HT-29 (cell line): ENCODE results near the gene CIITA. TPM values are rescaled to one million over a fixed set of nuclear protein-coding genes. Genes with fewer than 3 reads are reported as not detected.
"Not testable (repeated sequence)": the region's sequence is repeated elsewhere in the genome, so short reads cannot be mapped to it uniquely, and the experiment has no call there.

ENCODE experiments used
- DNase-seq: peaks from one replicate; pipeline ENCODE4 v3.0.0-alpha.2; 2015; ENCODE audit warnings: low spot score
- total RNA-seq: library from RNA; depleted of rRNA; stranded (reverse); fragments of >200 nt; shearing (Covaris generic); gene quantifications from 2 replicates; pipeline ENCODE4 v1.2.3, GENCODE V29; 2014; rRNA removed

Gene CIITA, protein sequence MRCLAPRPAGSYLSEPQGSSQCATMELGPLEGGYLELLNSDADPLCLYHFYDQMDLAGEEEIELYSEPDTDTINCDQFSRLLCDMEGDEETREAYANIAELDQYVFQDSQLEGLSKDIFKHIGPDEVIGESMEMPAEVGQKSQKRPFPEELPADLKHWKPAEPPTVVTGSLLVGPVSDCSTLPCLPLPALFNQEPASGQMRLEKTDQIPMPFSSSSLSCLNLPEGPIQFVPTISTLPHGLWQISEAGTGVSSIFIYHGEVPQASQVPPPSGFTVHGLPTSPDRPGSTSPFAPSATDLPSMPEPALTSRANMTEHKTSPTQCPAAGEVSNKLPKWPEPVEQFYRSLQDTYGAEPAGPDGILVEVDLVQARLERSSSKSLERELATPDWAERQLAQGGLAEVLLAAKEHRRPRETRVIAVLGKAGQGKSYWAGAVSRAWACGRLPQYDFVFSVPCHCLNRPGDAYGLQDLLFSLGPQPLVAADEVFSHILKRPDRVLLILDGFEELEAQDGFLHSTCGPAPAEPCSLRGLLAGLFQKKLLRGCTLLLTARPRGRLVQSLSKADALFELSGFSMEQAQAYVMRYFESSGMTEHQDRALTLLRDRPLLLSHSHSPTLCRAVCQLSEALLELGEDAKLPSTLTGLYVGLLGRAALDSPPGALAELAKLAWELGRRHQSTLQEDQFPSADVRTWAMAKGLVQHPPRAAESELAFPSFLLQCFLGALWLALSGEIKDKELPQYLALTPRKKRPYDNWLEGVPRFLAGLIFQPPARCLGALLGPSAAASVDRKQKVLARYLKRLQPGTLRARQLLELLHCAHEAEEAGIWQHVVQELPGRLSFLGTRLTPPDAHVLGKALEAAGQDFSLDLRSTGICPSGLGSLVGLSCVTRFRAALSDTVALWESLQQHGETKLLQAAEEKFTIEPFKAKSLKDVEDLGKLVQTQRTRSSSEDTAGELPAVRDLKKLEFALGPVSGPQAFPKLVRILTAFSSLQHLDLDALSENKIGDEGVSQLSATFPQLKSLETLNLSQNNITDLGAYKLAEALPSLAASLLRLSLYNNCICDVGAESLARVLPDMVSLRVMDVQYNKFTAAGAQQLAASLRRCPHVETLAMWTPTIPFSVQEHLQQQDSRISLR
- total RNA-seq, result not detected in 2 replicates

DNA sequence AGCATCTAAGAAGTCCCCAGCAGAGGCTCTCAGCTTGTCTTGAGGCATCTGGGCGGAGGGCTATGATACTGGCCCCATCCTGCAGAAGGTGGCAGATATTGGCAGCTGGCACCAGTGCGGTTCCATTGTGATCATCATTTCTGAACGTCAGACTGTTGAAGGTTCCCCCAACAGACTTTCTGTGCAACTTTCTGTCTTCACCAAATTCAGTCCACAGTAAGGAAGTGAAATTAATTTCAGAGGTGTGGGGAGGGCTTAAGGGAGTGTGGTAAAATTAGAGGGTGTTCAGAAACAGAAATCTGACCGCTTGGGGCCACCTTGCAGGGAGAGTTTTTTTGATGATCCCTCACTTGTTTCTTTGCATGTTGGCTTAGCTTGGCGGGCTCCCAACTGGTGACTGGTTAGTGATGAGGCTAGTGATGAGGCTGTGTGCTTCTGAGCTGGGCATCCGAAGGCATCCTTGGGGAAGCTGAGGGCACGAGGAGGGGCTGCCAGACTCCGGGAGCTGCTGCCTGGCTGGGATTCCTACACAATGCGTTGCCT, at the start of gene CIITA:
CIITA (plus strand) TSS at position 404 of the 543 bp plus-strand sequence; CDS start at position 533, 129 bp downstream.
- DNase-seq, result peak; percentile 29

DNA sequence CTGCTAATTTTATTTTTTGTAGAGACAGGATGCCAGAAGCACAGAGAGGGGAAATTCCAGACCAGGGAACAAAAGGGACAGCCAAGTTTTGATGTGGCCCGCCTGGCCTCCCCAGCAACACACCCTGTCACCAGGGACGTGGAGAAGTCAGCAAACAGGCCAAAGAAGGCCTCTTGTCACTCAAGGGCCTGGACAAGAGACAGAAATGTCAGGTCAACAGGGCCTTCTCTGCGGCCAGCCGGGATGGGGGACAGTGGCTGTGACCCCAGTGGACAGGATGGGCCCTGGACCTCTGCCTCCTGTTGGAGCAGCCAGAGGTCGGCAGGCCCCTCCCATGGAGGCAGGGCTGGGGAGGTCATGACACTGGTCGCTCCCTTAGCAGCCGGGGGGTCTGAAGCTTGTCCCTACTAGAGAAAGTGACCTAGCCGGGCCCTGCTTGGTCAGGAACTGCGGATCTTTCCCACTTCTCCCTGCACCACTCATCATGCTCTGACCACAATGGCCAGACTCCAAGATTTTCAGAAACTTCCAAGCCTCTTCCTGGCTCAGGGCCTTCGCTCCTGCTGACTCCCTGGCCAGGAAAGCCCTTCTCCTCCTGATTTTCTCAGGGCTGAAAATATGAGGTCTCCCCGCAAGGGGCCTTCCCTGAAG, 49.2 kb upstream of the CIITA start:
- no peak for DNase-seq

DNA sequence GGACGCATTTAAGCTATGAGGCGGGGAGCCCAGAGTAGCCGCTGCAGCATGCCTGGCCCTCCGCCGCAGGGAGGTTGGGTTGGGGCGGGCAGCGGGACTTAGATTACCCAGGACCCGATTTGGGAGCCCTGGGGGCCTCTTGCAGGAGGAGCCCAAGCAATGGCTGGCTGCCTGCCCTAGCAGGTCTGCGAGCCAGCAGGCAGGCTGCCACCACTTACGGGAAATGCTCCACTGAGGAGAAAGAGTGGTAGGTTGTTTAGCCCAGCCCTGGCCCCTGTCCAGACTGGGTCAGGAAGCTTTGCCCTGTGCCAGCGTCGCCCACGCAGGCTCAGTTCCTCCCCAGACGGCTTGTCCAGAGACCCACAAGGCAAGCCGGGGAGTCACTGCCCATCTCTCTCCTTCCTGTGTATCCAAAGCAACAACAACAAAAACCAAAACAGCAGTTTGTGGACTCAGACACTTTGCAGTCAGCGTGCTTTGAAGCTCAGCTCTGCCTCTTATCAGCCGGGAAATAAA, 48.1 kb upstream of the CIITA start:
- DNase-seq, result peak; percentile 35

DNA sequence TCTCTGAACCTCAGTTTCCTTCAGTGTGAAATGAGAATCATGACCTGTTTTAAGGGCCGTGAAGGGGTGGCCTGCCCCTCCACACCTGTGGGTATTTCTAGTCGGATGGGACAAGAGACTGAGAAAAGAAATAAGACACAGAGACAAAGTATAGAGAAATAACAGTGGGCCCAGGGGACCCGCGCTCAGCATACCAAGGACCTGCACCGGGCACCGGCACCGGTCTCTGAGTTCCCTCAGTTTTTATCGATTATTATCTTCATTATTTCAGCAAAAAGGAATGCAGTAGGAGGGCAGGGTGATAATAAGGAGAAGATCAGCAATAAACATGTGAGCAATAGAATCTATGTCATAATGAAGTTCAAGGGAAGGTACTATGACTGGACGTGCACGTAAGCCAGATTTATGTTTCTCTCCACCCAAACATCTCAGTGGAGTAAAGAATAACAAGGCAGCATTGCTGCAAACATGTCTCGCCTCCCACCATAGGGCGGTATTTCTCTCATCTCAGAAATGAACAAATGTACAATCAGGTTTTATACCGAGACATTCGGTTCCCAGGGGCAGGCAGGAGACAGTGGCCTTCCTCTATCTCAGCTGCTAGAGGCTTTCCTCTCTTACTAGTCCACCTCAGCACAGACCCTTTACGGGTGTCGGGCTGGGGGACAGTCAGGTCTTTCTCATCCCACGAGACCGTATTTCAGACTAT, 47.5 kb upstream of the CIITA start:
- DNase-seq, result not testable (repeated sequence)

DNA sequence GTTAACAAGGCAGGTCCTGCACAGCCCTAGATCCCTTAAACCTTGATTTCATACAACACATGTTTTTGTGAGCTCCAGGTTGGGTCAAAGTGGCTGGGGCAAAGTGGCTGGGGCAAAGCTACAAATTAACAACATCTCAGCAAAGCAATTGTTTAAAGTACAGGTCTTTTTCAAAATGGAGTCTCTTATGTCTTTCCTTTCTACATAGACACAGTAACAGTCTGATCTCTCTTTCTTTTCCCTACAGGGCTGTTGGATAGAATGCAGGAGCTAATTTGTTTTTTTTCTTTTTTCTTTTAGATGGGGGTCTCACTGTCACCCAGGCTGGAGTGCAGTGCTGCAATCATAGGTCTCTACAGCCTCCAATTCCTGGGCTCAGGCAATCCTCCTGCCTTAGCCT, 46.8 kb upstream of the CIITA start:
- not testable (repeated sequence) for DNase-seq

DNA sequence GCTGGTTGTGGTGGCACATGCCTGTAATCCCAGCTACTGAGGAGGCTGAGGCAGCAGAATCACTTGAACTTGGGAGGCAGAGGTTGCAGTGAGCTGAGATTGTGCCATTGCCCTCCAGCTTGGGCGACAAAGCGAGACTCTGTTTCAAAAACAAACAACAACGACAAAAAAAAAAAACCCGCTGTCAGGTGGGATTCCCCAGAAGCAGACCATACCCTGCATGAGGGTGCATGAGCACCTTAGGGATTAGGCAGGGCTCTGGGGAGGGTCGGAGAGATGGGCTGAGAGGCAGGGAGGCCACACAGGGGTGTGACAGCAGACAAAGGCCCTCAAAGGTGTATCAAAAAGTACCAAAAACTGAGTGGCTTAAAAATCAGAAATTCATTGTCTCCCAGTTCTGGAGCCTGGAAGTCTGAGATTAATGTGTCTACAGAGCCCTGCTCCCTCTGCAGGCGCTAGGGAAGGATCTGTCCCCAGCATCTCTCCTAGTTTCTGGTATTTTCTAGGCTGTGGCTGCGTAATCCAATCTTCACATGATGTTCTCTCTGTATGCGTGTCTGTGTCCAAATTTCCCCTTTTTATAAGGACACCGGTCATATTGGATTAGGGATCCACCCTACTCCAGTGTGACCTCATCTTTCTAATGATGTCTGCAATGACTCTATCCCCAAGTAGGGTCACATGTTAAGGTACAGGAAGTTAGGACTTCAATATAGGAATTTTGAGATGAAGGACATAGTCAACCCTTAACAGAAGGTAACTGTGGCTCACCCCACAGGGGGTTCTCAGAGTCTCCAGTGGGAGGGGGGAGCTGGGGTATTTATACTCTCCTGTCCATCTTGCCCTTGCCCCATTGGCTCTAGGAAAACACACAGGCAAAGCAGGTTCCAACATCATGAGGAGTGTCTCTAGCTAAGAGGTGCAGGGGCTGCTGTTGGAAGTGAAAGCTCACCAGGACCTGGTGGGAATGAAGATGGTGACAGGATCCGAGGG, 44.8 kb upstream of the CIITA start:
- DNase-seq, result no peak

DNA sequence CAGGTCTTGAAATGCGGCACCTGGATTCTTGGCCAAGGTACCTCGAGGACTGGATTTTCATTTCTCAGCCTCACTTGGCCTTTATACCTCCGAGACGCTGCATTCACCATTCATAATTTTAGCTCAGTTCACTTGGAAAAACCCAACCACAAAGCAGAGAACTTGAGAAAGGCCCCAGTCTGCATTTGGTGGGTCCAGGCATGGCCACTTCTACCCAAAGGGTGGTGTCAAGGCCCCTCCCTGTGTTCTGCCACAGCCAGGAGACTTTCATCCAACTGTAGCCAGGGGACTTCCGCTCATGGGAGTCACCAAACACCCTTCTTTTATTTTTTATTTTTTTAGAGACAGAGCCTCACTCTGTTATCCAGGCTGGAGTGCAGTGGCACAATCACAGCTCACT, 43.7 kb upstream of the CIITA start:
- DNase-seq, result no peak

DNA sequence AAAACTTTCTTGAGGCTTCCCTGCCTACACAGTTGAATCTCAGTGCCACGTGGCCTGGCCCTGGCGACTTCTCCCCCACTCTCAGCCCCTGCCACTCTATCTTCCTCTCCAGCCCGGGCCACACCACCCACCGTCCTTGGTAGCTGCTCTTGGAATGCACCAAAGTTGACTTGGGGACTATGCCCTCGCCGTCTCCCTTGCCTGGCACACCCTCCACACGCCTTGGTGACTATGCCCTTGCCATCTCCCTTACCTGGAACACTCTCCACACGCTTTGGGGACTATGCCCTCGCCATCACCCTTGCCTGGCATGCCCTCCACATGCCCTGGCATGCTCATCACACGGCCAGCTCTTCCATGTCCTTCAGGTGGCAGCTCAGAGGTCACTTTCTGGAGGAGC, 42.9 kb upstream of the CIITA start:
- DNase-seq, result no peak

DNA sequence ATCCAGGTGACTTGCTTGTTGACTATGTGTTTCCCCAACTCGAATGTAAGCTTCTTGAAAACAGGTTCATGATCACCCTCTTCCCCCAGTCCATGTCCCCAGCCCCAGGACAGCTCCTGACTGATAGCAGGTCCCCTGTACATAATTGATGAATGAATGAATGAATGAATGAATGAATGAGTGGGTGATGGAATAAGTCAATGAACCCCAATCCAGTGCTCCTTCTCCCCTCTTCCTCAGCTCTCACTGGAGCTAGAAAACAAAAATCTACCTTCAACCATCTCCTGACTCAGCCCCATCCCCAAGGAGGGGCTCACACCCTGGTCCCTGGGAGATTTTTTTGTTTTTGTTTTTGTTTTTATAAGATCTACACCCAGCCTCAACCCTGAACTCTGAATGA, 42.2 kb upstream of the CIITA start:
- DNase-seq, result no peak

DNA sequence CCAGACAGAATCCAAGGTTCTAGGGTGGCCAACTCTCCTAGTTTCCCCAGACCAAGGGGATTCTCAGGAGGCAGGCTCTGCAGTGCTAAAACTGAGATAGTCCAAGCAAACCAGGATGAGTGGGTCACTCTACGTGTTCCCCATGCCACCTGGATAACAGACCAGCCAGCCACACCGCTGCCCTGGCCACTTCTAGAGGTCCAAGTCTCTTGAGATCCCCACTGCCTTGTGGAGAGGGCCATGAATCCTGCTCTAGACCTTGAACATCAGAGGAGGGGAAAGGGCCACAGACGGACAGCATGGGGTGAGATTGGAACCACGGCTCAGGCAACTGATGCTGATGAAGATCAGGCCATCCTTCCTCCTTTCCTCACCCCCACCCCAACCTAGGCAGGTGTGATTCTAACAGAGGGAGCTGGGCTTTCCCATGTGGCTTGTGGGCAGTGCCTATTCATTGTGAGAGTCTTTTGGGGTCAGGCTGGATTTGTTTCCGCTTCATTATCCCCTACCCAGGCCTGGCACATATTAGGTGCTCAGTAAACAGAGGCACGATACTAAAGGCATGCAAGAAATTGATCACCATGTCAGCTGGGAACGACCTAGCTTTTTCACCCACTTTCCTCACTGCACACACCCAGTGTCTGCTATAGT, 41.6 kb upstream of the CIITA start:
- no peak for DNase-seq

DNA sequence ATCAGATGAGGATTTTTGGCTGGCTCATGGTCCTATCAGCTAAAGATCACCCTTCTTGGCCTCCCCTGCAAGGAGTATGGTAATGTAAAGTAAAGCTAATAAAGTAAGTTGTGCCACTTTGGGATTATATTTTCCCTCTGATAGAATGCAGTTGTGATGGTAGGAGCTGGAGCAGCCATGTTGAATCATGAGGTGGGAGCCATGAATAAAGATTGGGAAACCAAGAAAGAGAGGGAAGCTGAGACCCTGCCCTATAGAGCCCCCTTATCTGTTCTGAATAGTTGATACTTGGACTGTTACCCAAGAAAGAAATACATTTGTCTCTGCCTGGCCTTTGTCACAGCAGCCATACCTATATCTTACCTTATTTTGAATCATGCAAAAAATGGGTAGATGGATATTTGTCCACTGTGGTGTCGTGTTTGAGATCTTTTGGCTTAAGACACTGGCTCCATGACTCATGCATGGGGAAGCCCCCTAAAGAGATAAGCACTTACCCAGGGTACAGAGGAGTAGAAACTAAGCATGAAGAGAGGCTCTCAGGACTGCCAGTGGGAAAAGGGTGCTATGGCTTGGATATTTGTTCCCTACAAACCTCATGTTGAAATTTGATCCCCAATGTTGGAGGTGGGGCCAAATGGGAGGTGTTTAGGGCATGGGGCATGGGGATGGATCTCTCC, 40.7 kb upstream of the CIITA start:
- DNase-seq, result no peak

DNA sequence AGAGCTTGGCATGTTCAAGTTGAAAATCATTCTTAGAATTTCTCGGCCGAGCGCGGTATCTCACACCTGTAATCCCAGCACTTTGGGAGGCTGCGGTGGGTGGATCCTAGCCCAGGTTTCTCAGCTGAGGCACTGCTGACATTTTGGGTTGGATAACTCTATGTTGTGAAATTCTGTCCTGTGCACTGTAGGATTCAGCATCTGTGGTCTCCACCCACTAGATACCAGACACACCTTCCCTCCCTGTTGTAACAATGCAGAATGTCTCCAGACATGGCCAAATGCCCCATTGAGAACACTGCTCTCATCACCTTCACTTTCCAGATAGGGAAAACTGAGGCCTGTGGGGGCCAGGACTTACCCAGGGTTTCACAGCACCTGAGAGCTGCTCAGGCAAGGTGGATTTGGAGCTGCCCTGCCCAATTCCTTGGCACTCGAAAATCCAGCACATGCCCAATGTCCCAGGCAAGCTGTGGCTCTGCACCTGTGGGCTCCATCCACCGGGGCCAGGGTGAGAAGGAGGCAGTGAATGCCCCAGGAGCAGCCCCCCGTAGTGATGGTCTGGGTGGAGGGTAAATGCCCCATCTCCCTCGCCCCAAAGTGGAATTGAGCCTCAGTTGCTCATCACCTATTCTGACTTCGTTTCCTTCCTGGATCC, 38.3 kb upstream of the CIITA start:
- DNase-seq, result no peak

DNA sequence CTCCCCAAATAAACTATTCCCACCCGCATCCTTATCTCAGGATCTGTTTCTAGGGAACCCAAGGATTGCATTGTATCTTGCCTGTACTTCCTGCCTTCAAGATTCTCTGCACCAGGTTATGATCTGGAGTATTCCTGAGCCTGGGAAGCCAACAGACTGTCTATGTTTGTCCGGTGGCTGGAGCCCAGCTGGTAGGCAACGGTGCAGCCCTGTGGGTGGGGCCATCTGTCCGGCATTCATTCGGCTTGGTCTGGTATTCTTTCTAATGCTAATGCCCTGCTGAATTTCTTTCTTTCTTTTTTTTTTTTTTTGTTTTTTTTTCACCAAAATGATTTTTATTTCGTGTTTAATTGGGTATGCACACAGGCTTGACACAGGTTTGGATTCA, 37.7 kb upstream of the CIITA start:
- no peak for DNase-seq

DNA sequence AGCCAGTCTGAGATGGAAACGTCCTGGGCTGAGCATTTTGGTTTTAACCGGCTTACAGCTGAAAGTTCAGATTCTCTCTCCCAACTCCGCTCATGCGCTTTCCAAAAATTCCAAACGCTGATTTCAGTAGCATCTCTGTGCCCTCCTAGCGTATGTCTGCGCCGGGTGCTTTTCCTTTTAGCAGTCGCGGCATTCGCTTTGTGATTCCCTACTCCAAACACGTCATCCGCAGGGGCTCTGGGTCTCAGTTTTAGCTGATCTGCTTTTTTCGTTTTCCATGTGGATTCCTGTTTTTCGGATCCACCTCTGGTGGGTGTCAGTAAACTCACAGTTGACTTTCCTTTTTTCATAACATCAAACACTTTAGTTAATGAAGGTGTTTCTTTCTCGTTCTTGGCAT, 36.3 kb upstream of the CIITA start:
- no peak for DNase-seq

DNA sequence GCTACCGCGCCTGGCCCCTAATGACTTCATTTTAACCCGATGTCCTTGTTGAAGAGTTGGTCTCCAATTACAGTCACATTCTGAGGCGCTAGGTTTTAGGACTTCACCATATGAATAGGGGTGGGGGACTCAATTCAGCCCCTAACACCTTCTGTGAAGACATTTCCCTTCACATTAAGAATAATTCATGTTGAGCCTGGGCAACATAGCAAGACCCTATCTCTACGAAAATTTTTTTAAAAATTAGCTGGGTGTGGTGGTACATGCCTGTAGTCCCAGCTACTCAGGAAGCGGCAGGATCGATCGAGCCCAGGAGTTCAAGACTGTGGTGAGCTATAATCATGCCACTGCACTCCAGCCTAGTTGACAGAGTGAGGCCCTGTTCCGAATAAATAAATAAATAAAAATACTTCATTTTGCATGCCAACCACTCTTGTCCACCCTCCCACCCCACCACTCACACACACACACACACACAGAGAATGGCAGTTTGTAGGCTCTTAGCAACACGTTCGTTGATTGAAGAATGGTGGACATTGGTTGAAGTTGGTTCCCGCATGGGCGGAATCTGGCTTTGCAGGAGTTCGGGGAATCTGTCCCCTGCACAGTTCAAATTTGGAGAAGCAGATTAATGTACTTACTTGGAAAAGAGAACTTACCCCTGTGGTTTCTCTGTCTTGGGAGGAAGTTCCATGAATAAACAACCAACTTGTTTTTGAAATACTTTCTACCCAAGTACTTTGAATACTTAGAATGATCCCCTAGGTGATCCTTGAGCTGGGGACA, 30.6 kb upstream of the CIITA start:
- no peak for DNase-seq

DNA sequence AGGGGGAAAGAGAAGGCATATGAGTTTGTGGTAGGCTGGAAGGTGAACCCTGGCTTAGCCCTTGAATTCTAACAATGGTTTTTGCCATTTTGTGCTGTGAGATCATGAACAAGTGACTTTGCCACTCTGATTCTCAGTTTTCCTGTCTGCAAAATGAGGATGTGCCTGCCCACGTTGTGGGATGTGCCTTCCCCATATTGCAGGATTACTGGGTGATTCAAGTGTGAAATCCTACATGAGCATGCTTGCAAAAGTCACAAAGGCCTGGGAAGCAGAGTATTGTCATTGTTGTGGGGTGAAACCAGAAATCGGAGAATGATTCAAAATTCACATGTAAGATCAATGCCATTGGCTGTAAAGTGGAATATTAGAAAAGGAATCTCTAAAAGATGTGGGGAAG, 29.8 kb upstream of the CIITA start:
- no peak for DNase-seq
